Fibroblast of peridontal ligament (primary cell): ENCODE measurements around the gene SYTL3.
"Not testable (repeated sequence)": the region's sequence is repeated elsewhere in the genome, so short reads cannot be mapped to it uniquely, and the experiment has no call there.

Experiments used
- DNase-seq: peaks from one replicate; pipeline ENCODE4 v3.0.0-alpha.2; 2010; ENCODE audit errors: extremely low read depth

SYTL3 gene

GRCh38 chr6:158638324-158638854, 11.5 kb upstream of the SYTL3 start:
- DNase-seq, result no peak

- DNase-seq, result no peak
These were observed 10.8 kb upstream of the SYTL3 start for GRCh38 chr6:158639056-158639455.

- DNase-seq, result no peak
These were observed 9.3 kb upstream of the SYTL3 start for GRCh38 chr6:158640519-158640918.

GRCh38 chr6:158642097-158642601, 7.7 kb upstream of the SYTL3 start:
- DNase-seq, result peak; percentile 43

- peak; percentile 30 for DNase-seq
These were observed 6.0 kb upstream of the SYTL3 start for GRCh38 chr6:158643836-158644230.

- DNase-seq, result peak; percentile 86
These were observed 5.4 kb upstream of the SYTL3 start, which contains the start of gene DYNLT1 for GRCh38 chr6:158644231-158645063. Gene DYNLT1, minus strand, starts transcription at chr6:158644743. Its CDS starts 35 bp downstream, at chr6:158644708.

GRCh38 chr6:158645064-158646022, 4.5 kb upstream of the SYTL3 start:
- no peak for DNase-seq

GRCh38 chr6:158646023-158646910, 3.6 kb upstream of the SYTL3 start:
- no peak for DNase-seq

GRCh38 chr6:158647501-158647900, 2.4 kb upstream of the SYTL3 start:
- DNase-seq, result peak; percentile 43

GRCh38 chr6:158648682-158649131, 1.1 kb upstream of the SYTL3 start:
- peak; percentile 95 for DNase-seq

GRCh38 chr6:158651981-158652737, 2.3 kb downstream of the SYTL3 start:
- not testable (repeated sequence) for DNase-seq

GRCh38 chr6:158653577-158654354, 3.9 kb downstream of the SYTL3 start:
- peak; percentile 22 for DNase-seq

GRCh38 chr6:158654498-158654897, 4.6 kb downstream of the SYTL3 start:
- peak; percentile 71 for DNase-seq

GRCh38 chr6:158654960-158655489, 5.2 kb downstream of the SYTL3 start:
- peak; percentile 23 for DNase-seq

GRCh38 chr6:158655569-158656450, 6.0 kb downstream of the SYTL3 start:
- DNase-seq, result no peak

- peak; percentile 65 for DNase-seq
These were observed 7.1 kb downstream of the SYTL3 start for GRCh38 chr6:158656986-158657385.

GRCh38 chr6:158660333-158660754, 10.5 kb downstream of the SYTL3 start:
- no peak for DNase-seq

GRCh38 chr6:158661156-158661685, 11.4 kb downstream of the SYTL3 start:
- DNase-seq, result no peak
